K562 (cell line): ENCODE data around the gene PEX10. TPM values are rescaled to one million over a fixed set of nuclear protein-coding genes. Genes with fewer than 3 reads are reported as not detected.
A peak's percentile ranks its signal among the peaks of the same experiment; 100 is the strongest.

ENCODE experiments used
- ATAC-seq: fragments of 200-7000 bp; cut with Tn5 transposase; 3 replicates; pipeline ENCODE4 v1.9.1; 2020; ENCODE audit warnings: moderate library complexity
- BruUV-seq: library from RNA; stranded (reverse); fragments of 400-500 nt; replicated peaks from 2 replicates; lab custom pipeline; 2021; lab: Mats Ljungman, UMichigan
- CTCF ChIA-PET: fragments of 300-600 bp; formaldehyde crosslinking; extraction: SDS; loops from one replicate; lab custom pipeline; 2021; ENCODE audit warnings: low intra/inter-chr PET ratio; lab: Yijun Ruan, JAX
- POLR2A ChIA-PET: fragments of 300-600, 350-650 bp; sonication (Branson Sonifier 250); formaldehyde crosslinking; extraction: SDS; loops from one replicate; lab custom pipeline; 2021; ENCODE audit warnings: antibody characterized with exemption, inconsistent platforms; lab: Yijun Ruan, JAX
- DNase-seq, 4 experiments: peaks; one replicate each; pipeline versions ENCODE4 v3.0.0 to v3.0.0-alpha.2; 2011 to 2018; ENCODE audit warnings: low spot score in 3 of 4, mixed read lengths in 3 of 4; ENCODE audit errors: extremely low read depth in 1 of 4
- FAIRE-seq: peaks from 2 replicates; lab custom pipeline; 2011; peaks lifted over from hg19 to GRCh38; lab: Jason Lieb, UNC
- H2AFZ ChIP-seq: 2 replicates; pipeline ENCODE4 v1.6.0; 2011; ENCODE audit warnings: low read depth, low read length, control low read depth, inconsistent platforms
- H3K27ac ChIP-seq: fragments of 200-600 bp; 3 replicates; pipeline ENCODE4 v1.8.0; 2011; ENCODE audit warnings: low read depth, mild to moderate bottlenecking, control low read depth, inconsistent platforms, low read length, moderate library complexity, mixed read lengths; ENCODE audit errors: extremely low read depth
- H3K27me3 ChIP-seq, 2 experiments: fragments of 300-600 bp in 1 of 2; 2 replicates in 1 of 2; 3 replicates in 1 of 2; pipeline versions ENCODE4 v1.6.0 to v1.8.0; 2011; ENCODE audit warnings: inconsistent platforms in 2 of 2, low read length in 2 of 2, mild to moderate bottlenecking in 1 of 2, mixed read lengths in 1 of 2, moderate library complexity in 1 of 2; ENCODE audit not compliant: control insufficient read depth in 2 of 2, insufficient read depth in 2 of 2
- H3K36me3 ChIP-seq: fragments of 300-600 bp; 3 replicates; pipeline ENCODE4 v1.8.0; 2011; ENCODE audit warnings: mild to moderate bottlenecking, low read length, inconsistent platforms; ENCODE audit not compliant: control insufficient read depth, insufficient read depth
- H3K4me1 ChIP-seq, 2 experiments: fragments of 200-600 bp in 1 of 2; replicated peaks in 1 of 2; 2 replicates in 1 of 2; 3 replicates in 1 of 2; pipeline versions ENCODE4 v1.5.1 to v1.8.0; 2011; ENCODE audit warnings: inconsistent platforms in 2 of 2, low read length in 2 of 2, mild to moderate bottlenecking in 1 of 2, mixed read lengths in 1 of 2, moderate library complexity in 1 of 2; ENCODE audit not compliant: control insufficient read depth in 2 of 2, insufficient read depth in 2 of 2
- H3K4me2 ChIP-seq: 2 replicates; pipeline ENCODE4 v1.6.1; 2011; ENCODE audit warnings: low read length, control low read depth, inconsistent platforms, mixed read lengths; ENCODE audit not compliant: insufficient read depth
- H3K4me3 ChIP-seq: fragments of 200-600 bp; sonication (generic), shearing (Covaris generic); 2 replicates; pipeline ENCODE4 v1.5.1; 2016; ENCODE audit warnings: control low read depth, inconsistent platforms
- H3K79me2 ChIP-seq: fragments of 200-600 bp; 3 replicates; pipeline ENCODE4 v1.8.0; 2011; ENCODE audit warnings: low read length, inconsistent platforms; ENCODE audit not compliant: control insufficient read depth, insufficient read depth
- H3K9ac ChIP-seq, 2 experiments: 2 replicates each; pipeline versions ENCODE4 v1.6.0 to v1.6.1; 2011; ENCODE audit warnings: low read depth in 2 of 2, low read length in 2 of 2, control low read depth in 1 of 2, inconsistent platforms in 1 of 2, mild to moderate bottlenecking in 1 of 2, mixed read lengths in 1 of 2; ENCODE audit not compliant: insufficient read depth in 1 of 2
- H3K9me1 ChIP-seq: one replicate; pipeline ENCODE4 v1.6.0; 2011; ENCODE audit warnings: inconsistent platforms, mild to moderate bottlenecking, low read length, moderate library complexity; ENCODE audit not compliant: control insufficient read depth, insufficient read depth
- H3K9me3 ChIP-seq: replicated peaks from 2 replicates; pipeline ENCODE4 v1.5.1; 2011; ENCODE audit warnings: low read depth, low read length, inconsistent platforms; ENCODE audit not compliant: control insufficient read depth, insufficient read depth
- H4K20me1 ChIP-seq: replicated peaks from 2 replicates; pipeline ENCODE4 v1.6.1; 2011; ENCODE audit warnings: low read length, inconsistent platforms, mixed read lengths; ENCODE audit not compliant: control insufficient read depth, insufficient read depth
- ERF ChIP-seq: fragments of 450-650 bp; formaldehyde crosslinking; IDR thresholded peaks from 2 replicates; pipeline ENCODE4 v1.4.0; 2020; ENCODE audit warnings: mild to moderate bottlenecking, mixed read lengths
- FUS ChIP-seq: fragments of 200-400 bp; formaldehyde crosslinking; optimal IDR thresholded peaks from 2 replicates; pipeline ENCODE3; 2017; ENCODE audit warnings: low read depth, low read length
- HMGN3 ChIP-seq: IDR thresholded peaks from 2 replicates; pipeline ENCODE4 v1.6.1; 2011; ENCODE audit warnings: borderline replicate concordance, low read depth, mild to moderate bottlenecking, mixed read lengths, low read length; ENCODE audit not compliant: insufficient read length; ENCODE audit errors: extremely low read depth
- MTA1 ChIP-seq: fragments of 450-650 bp; IDR thresholded peaks from 2 replicates; pipeline ENCODE4 v1.6.1; 2017; ENCODE audit warnings: borderline replicate concordance
- POLR2A ChIP-seq: fragments of 450-650 bp; conservative IDR thresholded peaks from 2 replicates; pipeline ENCODE4 v1.6.1; 2016
- POLR2AphosphoS5 ChIP-seq: IDR thresholded peaks from 2 replicates; pipeline ENCODE4 v1.6.1; 2011; ENCODE audit warnings: mild to moderate bottlenecking, low read depth, low read length, moderate library complexity; ENCODE audit not compliant: control insufficient read depth, insufficient read depth
- POLR2G ChIP-seq: fragments of 200-400 bp; formaldehyde crosslinking; IDR thresholded peaks from 2 replicates; pipeline ENCODE4 v1.6.1; 2017; ENCODE audit warnings: low read depth, mild to moderate bottlenecking, antibody characterized with exemption, low read length, moderate library complexity
- SP1 ChIP-seq: sonication (generic); formaldehyde crosslinking; IDR thresholded peaks from 2 replicates; pipeline ENCODE4 v1.8.1; 2022; ENCODE audit warnings: mild to moderate bottlenecking, missing genetic modification reagents
- WGBS: fragments of 100-300 bp; shearing (Covaris generic); methylation state at CpG from one replicate; pipeline ENCODE4 v1.1.6; 2016; ENCODE audit warnings: low coverage, mixed read lengths; ENCODE audit not compliant: insufficient coverage; ENCODE audit errors: missing lambda C conversion rate; 5-methylcytosine and 5-hydroxymethylcytosine counted together
- in situ Hi-C: fragments of 300-500 bp; cut with MboI; formaldehyde crosslinking; loops from 4 replicates; pipeline ENCODE4 v1.15.0; 2018; ENCODE audit warnings: inconsistent platforms, mixed read lengths
- intact Hi-C: fragments of 100-400 bp; cut with micrococcal nuclease; formaldehyde crosslinking; loops from 2 replicates; pipeline ENCODE4 v1.14.2; 2022
- polyA plus RNA-seq, 8 experiments: library from polyadenylated mRNA; depleted of rRNA in 4 of 8; stranded (reverse) in 5 of 8; unstranded in 3 of 8; fragments of >200 nt; fragmentation: Nextera tagmentation in 2 of 8; fragmentation: Illumina TruSeq in 1 of 8; extraction: Ambion mirVana in 2 of 8; extraction: Trizol in 1 of 8; gene quantifications; 2 replicates each; pipeline versions ENCODE4 v1.2.1 to v1.2.3, GENCODE V29; 2011 to 2014; ENCODE audit warnings: inconsistent platforms in 1 of 8, missing spikeins in 1 of 8
- total RNA-seq, 7 experiments: library from RNA; depleted of rRNA in 6 of 7; stranded (reverse); fragments of >200 nt in 6 of 7; fragmentation: Illumina TruSeq in 2 of 7; extraction: Trizol in 2 of 7; gene quantifications; 2 replicates each; pipeline versions ENCODE4 v1.2.1 to v1.2.3, GENCODE V29; 2011 to 2021; ENCODE audit warnings: low replicate concordance in 1 of 7
- TF ChIP-seq, protein P1 (sequence below): fragments of 450-650 bp; IDR thresholded peaks from 2 replicates; pipeline ENCODE4 v1.6.1; 2018; ENCODE audit warnings: mild to moderate bottlenecking, low read depth; ENCODE audit not compliant: partially characterized antibody
- TF ChIP-seq, protein P2 (sequence below): sonication (generic); formaldehyde crosslinking; IDR thresholded peaks from 2 replicates; pipeline ENCODE4 v1.8.0; 2022; ENCODE audit warnings: mild to moderate bottlenecking, missing genetic modification reagents

The PEX10 gene
- total and polyA plus RNA-seq, 9 of the 15 experiments (the other 6 are each of a cell fraction or from before 2014, with no cell fraction given), result 0.03 to 26.2 (median 8.7) TPM

DNA sequence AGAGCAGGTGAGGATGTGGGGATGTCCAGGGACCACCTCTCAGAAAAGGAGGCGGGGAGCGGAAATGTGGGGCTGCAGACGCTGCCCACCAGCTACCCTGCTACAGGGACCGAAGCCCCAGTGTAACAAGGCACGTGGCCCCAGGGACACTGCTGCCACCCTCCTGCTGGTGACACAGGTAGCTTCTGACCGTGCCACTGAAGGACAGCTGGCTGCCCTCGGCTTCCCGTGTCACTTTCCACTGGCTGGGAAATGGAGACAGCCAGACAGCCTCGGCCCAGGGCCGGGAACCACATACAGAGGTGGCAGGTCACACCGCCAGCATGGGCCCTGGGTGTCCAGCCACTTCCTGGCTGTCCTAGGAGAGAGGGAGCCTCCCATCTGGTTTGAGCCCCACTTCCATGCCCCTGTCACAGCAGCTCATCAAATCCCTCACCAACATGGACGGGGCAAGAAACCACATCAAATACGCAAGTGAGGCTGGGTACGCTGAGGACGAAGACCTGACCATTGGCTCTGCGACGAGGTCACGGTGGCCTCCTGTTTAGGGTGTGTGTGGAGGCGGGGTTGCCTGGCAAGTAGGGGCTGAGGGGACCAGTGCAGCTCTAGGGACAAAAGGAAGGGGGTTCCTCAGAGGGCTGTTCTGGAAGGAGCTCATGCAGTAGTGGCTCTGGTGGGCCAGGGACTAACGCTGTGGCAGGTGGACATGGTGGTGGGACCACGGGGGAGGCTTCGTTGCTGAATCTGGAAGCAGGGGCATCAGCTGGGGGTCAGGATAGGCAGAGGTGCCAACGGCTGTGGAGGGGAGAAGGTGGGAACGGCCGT, 5.0 kb downstream of the PEX10 start:
- H3K36me3 ChIP-seq, result peaks cover 59% of the 10 kb centered on the region
- 78% methylated on average over 23 of the region's 25 CpGs for WGBS
- no TSS peak for BruUV-seq

DNA sequence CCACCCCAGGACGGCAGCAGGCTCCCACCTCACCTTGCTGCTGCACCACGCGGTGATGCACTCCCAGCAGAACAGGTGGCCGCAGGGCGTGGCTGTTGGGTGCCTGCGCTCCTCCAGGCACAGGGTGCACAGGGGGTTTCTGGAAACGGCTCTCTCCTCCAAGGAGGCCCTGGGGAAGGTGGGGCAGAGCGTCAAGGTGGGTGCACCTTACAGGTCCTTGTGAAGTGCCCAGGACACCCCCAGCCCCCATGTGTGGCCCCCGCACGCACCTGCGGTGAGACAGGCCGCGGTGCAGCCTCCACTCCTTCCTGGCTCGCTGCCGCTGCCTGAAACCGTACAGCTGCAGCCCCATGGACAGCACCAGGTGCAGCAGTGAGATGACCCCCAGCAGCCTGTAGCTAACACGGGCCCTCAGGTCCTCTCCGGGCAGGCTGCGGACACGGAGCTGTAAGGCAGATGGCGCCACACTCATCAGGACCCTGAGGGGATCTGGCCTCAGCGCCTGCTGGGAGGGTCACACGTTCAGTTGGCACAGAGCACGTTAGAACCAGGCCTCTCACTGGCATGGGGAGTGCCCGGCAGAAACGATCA, 5.8 kb downstream of the PEX10 start:
- Histone ChIP-seq H3K27me3 (no peaks in the 10 kb centered on the region), H3K9me3 (no peaks in the 10 kb centered on the region), H3K79me2 (peaks cover 2% of the 10 kb centered on the region; the same call in 2 of the 3 replicates), H3K4me1 (peaks cover 0 to 67% of the 10 kb centered on the region in 2 experiments; a peak in 2 of 5 replicates), H3K27ac (no peak overlapping the region), H3K9me1 (no peaks in the 10 kb centered on the region), H3K4me3 (no peak overlapping the region), H3K36me3 (peaks cover 68% of the 10 kb centered on the region), H3K9ac (peak overlapping the region in 1 of 2 experiments; percentile 80; a peak in 2 of 4 replicates), H4K20me1 (0 out of 2 replicates have a peak, but pooled peaks cover 6% of the 10 kb centered on the region), H3K4me2 (no peak overlapping the region), H2AFZ (no peak overlapping the region)
- DNase-seq, result no peak
- no peak for FAIRE-seq
- BruUV-seq, result no TSS peak
- in situ Hi-C loops, result no loop called here
- POLR2A ChIA-PET, result interaction anchor here (0.8 to 3.4 kb wide), 3 partner anchors 9 to 12 kb away, joined by 3 to 24 read pairs (median 7); no protein-coding TSS in a partner anchor
- CTCF ChIA-PET, result no interaction called here
- intact Hi-C loops, result no loop called here
- 86% methylated on average over 26 of the region's 26 CpGs for WGBS
- ATAC-seq, result peak; percentile 19
- TF ChIP-seq, protein P1, sequence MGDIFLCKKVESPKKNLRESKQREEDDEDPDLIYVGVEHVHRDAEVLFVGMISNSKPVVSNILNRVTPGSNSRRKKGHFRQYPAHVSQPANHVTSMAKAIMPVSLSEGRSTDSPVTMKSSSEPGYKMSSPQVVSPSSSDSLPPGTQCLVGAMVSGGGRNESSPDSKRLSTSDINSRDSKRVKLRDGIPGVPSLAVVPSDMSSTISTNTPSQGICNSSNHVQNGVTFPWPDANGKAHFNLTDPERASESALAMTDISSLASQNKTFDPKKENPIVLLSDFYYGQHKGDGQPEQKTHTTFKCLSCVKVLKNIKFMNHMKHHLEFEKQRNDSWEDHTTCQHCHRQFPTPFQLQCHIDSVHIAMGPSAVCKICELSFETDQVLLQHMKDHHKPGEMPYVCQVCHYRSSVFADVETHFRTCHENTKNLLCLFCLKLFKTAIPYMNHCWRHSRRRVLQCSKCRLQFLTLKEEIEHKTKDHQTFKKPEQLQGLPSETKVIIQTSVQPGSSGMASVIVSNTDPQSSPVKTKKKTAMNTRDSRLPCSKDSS, result no peak
- TF ChIP-seq POLR2AphosphoS5 (no peak), MTA1 (no peak), FUS (no peak), HMGN3 (peak; percentile 31), ERF (0 out of 2 replicates have a peak, but pooled peaks have one; percentile 21), SP1 (CRISPR knock-in tag) (no peak), POLR2A (peak; percentile 28)
- TF ChIP-seq, protein P2, sequence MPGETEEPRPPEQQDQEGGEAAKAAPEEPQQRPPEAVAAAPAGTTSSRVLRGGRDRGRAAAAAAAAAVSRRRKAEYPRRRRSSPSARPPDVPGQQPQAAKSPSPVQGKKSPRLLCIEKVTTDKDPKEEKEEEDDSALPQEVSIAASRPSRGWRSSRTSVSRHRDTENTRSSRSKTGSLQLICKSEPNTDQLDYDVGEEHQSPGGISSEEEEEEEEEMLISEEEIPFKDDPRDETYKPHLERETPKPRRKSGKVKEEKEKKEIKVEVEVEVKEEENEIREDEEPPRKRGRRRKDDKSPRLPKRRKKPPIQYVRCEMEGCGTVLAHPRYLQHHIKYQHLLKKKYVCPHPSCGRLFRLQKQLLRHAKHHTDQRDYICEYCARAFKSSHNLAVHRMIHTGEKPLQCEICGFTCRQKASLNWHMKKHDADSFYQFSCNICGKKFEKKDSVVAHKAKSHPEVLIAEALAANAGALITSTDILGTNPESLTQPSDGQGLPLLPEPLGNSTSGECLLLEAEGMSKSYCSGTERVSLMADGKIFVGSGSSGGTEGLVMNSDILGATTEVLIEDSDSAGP (CRISPR knock-in tag), result no peak; the same call in 1 of the 2 replicates

More for the DNA sequence above, 5.0 kb downstream of the PEX10 start:
- POLR2A ChIA-PET, result interaction anchor here (0.6 to 3.4 kb wide), 8 partner anchors 9 to 454 kb away, joined by 3 to 24 read pairs (median 3); no protein-coding TSS in a partner anchor
- Histone ChIP-seq H3K27ac (no peak overlapping the region), H3K9me3 (no peaks in the 10 kb centered on the region), H3K27me3 (no peaks in the 10 kb centered on the region), H3K4me1 (peaks cover 0 to 70% of the 10 kb centered on the region in 2 experiments; a peak in 2 of 5 replicates), H3K9ac (peak overlapping the region in 1 of 2 experiments; percentile 80; a peak in 2 of 4 replicates), H2AFZ (no peak overlapping the region), H3K9me1 (no peaks in the 10 kb centered on the region), H3K4me2 (no peak overlapping the region), H3K4me3 (no peak overlapping the region), H4K20me1 (no peaks in the 10 kb centered on the region), H3K79me2 (peaks cover 10% of the 10 kb centered on the region; the same call in 2 of the 3 replicates)
- in situ Hi-C loops (no loop called here), intact Hi-C loops (no loop called here)
- no peak for DNase-seq
- ATAC-seq, result no peak
- CTCF ChIA-PET, result no interaction called here
- FAIRE-seq, result no peak
- TF ChIP-seq POLR2G (peak; percentile 28), POLR2AphosphoS5 (no peak)
